Measurements from ENCODE around the gene FBXW8.

DNA sequence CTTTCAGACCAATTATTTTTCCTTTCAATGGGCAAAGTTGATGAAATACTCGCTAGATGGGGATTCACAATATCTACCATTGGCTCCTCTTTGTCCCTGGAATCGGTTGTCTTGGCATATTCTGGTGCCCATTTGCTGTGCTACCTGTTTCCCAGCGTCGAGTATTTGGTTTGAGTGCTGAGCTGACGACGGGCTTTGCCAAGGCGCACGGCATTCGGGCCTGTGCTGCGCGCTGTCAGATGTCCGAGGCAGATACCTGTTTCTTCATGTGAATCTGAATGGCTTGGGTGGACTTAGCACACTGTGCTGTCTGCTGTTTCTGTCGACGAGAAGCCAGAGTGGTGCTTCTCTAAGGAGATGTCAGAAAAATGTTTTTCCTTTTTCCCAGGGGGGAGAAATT is 107.5 kb downstream of the FBXW8 start:
- no peak for TF ChIP-seq PPARA (CRISPR knock-in tag; IDR thresholded peaks at IDR 0.05; ENCODE audit: borderline replicate concordance)
- TF ChIP-seq, protein P1, sequence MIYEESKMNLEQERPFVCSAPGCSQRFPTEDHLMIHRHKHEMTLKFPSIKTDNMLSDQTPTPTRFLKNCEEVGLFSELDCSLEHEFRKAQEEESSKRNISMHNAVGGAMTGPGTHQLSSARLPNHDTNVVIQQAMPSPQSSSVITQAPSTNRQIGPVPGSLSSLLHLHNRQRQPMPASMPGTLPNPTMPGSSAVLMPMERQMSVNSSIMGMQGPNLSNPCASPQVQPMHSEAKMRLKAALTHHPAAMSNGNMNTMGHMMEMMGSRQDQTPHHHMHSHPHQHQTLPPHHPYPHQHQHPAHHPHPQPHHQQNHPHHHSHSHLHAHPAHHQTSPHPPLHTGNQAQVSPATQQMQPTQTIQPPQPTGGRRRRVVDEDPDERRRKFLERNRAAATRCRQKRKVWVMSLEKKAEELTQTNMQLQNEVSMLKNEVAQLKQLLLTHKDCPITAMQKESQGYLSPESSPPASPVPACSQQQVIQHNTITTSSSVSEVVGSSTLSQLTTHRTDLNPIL (CRISPR knock-in tag; IDR thresholded peaks at IDR 0.05; ENCODE audit: low read depth): no peak
